ENCODE data around the gene IL1RAPL2.

GRCh38 chrX:105098812-105099211 lies 532.8 kb downstream of the IL1RAPL2 start:
- TF ChIP-seq ZFP3 (CRISPR knock-in tag; IDR thresholded peaks at IDR 0.05): no peak
- TF ChIP-seq BACH2 (CRISPR knock-in tag; IDR thresholded peaks at IDR 0.05; ENCODE audit: borderline replicate concordance): no peak
- no peak for TF ChIP-seq CREB5 (CRISPR knock-in tag; IDR thresholded peaks at IDR 0.05; ENCODE audit: low read depth)
- TF ChIP-seq RARB (CRISPR knock-in tag; IDR thresholded peaks at IDR 0.05): no peak
- TF ChIP-seq, protein P1, sequence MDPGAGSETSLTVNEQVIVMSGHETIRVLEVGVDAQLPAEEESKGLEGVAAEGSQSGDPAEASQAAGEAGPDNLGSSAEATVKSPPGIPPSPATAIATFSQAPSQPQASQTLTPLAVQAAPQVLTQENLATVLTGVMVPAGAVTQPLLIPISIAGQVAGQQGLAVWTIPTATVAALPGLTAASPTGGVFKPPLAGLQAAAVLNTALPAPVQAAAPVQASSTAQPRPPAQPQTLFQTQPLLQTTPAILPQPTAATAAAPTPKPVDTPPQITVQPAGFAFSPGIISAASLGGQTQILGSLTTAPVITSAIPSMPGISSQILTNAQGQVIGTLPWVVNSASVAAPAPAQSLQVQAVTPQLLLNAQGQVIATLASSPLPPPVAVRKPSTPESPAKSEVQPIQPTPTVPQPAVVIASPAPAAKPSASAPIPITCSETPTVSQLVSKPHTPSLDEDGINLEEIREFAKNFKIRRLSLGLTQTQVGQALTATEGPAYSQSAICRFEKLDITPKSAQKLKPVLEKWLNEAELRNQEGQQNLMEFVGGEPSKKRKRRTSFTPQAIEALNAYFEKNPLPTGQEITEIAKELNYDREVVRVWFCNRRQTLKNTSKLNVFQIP (CRISPR knock-in tag; IDR thresholded peaks at IDR 0.05; ENCODE audit: borderline replicate concordance, low read depth): no peak
- TF ChIP-seq, protein P2, sequence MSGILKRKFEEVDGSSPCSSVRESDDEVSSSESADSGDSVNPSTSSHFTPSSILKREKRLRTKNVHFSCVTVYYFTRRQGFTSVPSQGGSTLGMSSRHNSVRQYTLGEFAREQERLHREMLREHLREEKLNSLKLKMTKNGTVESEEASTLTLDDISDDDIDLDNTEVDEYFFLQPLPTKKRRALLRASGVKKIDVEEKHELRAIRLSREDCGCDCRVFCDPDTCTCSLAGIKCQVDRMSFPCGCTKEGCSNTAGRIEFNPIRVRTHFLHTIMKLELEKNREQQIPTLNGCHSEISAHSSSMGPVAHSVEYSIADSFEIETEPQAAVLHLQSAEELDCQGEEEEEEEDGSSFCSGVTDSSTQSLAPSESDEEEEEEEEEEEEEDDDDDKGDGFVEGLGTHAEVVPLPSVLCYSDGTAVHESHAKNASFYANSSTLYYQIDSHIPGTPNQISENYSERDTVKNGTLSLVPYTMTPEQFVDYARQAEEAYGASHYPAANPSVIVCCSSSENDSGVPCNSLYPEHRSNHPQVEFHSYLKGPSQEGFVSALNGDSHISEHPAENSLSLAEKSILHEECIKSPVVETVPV (CRISPR knock-in tag; IDR thresholded peaks at IDR 0.05): no peak
- no peak for TF ChIP-seq ZNF70 (CRISPR knock-in tag; IDR thresholded peaks at IDR 0.05)
- TF ChIP-seq OSR1 (CRISPR knock-in tag; IDR thresholded peaks at IDR 0.05): no peak
- TF ChIP-seq, protein P3, sequence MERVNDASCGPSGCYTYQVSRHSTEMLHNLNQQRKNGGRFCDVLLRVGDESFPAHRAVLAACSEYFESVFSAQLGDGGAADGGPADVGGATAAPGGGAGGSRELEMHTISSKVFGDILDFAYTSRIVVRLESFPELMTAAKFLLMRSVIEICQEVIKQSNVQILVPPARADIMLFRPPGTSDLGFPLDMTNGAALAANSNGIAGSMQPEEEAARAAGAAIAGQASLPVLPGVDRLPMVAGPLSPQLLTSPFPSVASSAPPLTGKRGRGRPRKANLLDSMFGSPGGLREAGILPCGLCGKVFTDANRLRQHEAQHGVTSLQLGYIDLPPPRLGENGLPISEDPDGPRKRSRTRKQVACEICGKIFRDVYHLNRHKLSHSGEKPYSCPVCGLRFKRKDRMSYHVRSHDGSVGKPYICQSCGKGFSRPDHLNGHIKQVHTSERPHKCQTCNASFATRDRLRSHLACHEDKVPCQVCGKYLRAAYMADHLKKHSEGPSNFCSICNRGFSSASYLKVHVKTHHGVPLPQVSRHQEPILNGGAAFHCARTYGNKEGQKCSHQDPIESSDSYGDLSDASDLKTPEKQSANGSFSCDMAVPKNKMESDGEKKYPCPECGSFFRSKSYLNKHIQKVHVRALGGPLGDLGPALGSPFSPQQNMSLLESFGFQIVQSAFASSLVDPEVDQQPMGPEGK (CRISPR knock-in tag; IDR thresholded peaks at IDR 0.05; ENCODE audit: borderline replicate concordance): no peak
- TF ChIP-seq GLIS3 (CRISPR knock-in tag; IDR thresholded peaks at IDR 0.05): no peak
